NCI-H187 (cell line): ENCODE measurements around the gene POC1B.

Experiments
- DNase-seq, 2 experiments: peaks; one replicate each; lab custom pipeline; 2025; lab: John Stamatoyannopoulos, UW

The POC1B gene

GRCh38 chr12:89525824-89526770 lies at the start of gene POC1B:
POC1B (minus strand) TSS chr12:89526047; CDS start chr12:89525895, 152 bp downstream.
- peak; percentile 59 to 77 for DNase-seq

GRCh38 chr12:89575374-89575773 lies 49.5 kb upstream of the POC1B start:
- DNase-seq, result no peak

GRCh38 chr12:89574736-89575208 lies 48.9 kb upstream of the POC1B start:
- no peak for DNase-seq

- DNase-seq, result no peak
Observed at GRCh38 chr12:89573051-89573810, 47.4 kb upstream of the POC1B start.

GRCh38 chr12:89571491-89572195 lies 45.8 kb upstream of the POC1B start:
- no peak for DNase-seq

- no peak for DNase-seq
Observed at GRCh38 chr12:89568484-89568883, 42.6 kb upstream of the POC1B start.

- DNase-seq, result no peak
Observed at GRCh38 chr12:89567691-89568239, 41.9 kb upstream of the POC1B start.

GRCh38 chr12:89566615-89567014 lies 40.8 kb upstream of the POC1B start:
- DNase-seq, result no peak

GRCh38 chr12:89565002-89565401 lies 39.2 kb upstream of the POC1B start:
- no peak for DNase-seq

- DNase-seq, result no peak
Observed at GRCh38 chr12:89559753-89560152, 33.9 kb upstream of the POC1B start.

GRCh38 chr12:89556976-89557375 lies 31.1 kb upstream of the POC1B start:
- no peak for DNase-seq

GRCh38 chr12:89552376-89552775 lies 26.5 kb upstream of the POC1B start:
- DNase-seq, result no peak

GRCh38 chr12:89551747-89552146 lies 25.9 kb upstream of the POC1B start:
- DNase-seq, result no peak

- DNase-seq, result no peak
Observed at GRCh38 chr12:89547101-89547500, 21.3 kb upstream of the POC1B start.

- no peak for DNase-seq
Observed at GRCh38 chr12:89546151-89546550, 20.3 kb upstream of the POC1B start.

- no peak for DNase-seq
Observed at GRCh38 chr12:89544681-89545184, 18.9 kb upstream of the POC1B start.

- no peak for DNase-seq
Observed at GRCh38 chr12:89544022-89544421, 18.2 kb upstream of the POC1B start.

- DNase-seq, result peak; percentile 24 to 53
Observed at GRCh38 chr12:89542912-89543592, 17.2 kb upstream of the POC1B start.

- no peak for DNase-seq
Observed at GRCh38 chr12:89542236-89542635, 16.4 kb upstream of the POC1B start.

- no peak for DNase-seq
Observed at GRCh38 chr12:89540586-89540985, 14.7 kb upstream of the POC1B start.
